ENCODE results near the gene HIPK4.
"Not testable (repeated sequence)": the region's sequence is repeated elsewhere in the genome, so short reads cannot be mapped to it uniquely, and the experiment has no call there.

HIPK4 gene

DNA sequence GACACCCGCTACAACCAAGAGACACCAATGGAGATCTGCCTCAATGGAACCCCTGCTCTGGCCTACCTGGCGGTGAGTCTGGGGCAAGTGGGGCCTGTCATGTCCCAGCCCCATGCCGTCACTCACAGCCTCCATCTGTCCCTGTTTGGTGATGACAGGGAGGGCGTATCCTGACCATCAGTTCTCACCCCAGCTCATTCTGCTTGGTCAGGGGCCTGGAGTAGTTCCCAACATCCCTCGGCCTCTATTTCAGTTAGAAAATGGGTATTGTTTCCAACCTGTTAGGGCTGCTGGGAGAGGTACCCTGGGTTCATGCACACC lies 18.2 kb downstream of the HIPK4 start:
- Mint-ChIP-seq H3K27me3 (no peaks in the 10 kb centered on the region), H3K36me3 (ENCODE audit: low read depth) (peaks cover 96% of the 10 kb centered on the region), H3K4me1 (ENCODE audit: low read depth) (peaks cover 64% of the 10 kb centered on the region), H3K27ac (no peak overlapping the region), H3K4me3 (no peak overlapping the region), H3K9me3 (no peaks in the 10 kb centered on the region)
- intact Hi-C loops (cut with micrococcal nuclease): no loop called here

DNA sequence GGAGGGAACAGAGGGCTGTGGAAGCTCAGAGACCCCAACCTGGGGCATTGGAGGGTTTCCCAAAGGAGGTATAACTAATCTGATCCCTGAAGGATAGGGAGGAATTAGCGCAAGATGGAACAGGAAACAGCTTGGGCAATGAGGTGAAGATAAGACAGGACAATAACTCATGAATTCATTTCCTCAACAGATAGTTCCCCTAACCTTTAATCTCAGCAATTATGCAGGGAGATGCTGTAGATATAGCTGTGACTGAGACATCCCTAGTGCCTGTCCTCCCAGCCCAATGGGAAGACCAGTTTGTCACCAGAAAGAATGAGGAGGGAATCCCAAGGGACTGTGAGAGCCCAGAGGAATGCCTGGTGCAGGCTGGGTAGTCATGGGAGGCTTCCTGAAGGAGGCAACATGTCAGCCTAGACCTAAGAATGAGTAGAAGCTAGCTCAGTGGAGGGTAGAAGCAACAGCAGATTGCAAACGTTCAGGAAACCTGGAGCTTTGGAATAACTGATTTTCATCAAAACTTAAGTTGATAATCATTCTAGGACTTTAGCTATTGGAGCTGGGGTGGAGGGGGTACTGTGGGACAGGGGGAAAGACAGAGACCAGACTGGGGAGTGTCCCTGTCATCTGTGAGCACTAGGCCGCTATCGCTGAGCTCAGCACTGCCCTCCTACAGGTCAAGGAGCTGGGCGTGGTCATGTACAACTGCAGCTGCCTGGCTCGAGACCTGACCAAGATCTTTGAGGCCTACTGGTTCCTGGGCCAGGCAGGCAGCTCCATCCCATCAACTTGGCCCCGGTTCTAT lies 18.8 kb downstream of the HIPK4 start:
- H3K27me3 Mint-ChIP-seq: no peaks in the 10 kb centered on the region
- intact Hi-C loops (cut with micrococcal nuclease): no loop called here
- H3K9me3 Mint-ChIP-seq: no peaks in the 10 kb centered on the region
- H3K36me3 Mint-ChIP-seq (ENCODE audit: low read depth): peaks cover 97% of the 10 kb centered on the region
- peaks cover 64% of the 10 kb centered on the region for H3K4me1 Mint-ChIP-seq (ENCODE audit: low read depth)
- no peak overlapping the region for H3K4me3 Mint-ChIP-seq
- no peak overlapping the region for H3K27ac Mint-ChIP-seq

DNA sequence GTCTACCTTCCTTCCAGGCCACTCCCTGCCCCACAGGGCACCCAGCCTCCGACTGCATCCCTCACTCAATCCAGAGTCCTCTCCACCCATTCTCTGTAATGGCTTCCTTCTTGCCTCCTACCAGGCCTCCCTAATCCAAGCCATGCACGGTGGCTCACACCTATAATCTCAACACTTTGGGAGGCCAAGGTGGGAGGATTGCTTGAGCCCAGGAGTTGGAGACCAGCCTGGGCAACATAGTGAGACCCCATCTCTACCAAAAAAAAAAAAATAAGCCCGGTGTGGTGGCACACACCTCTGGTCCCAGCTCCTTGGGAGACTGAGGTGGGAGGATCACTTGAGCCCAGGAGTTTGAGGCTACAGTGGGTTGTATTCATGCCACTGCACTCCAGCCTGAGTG lies 19.7 kb downstream of the HIPK4 start:
- peaks cover 67% of the 10 kb centered on the region for H3K4me1 Mint-ChIP-seq (ENCODE audit: low read depth)
- not testable (repeated sequence) for H3K27ac Mint-ChIP-seq, H3K9me3 Mint-ChIP-seq

DNA sequence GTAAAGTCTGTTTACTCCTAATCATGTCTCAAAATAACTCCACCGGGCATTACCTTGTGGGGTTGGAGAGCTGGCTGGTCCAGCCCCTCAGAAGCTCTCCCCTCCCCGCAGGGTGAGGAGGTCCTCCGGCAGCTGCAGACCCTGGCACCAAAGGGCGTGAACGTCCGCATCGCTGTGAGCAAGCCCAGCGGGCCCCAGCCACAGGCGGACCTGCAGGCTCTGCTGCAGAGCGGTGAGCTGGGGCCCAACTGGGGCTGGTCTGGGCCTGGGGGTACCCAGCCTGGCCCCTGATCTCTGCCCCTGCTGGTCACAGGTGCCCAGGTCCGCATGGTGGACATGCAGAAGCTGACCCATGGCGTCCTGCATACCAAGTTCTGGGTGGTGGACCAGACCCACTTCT lies 20.2 kb downstream of the HIPK4 start:
- H3K27ac Mint-ChIP-seq: no peak overlapping the region
- H3K9me3 Mint-ChIP-seq: no peaks in the 10 kb centered on the region
- intact Hi-C loops (cut with micrococcal nuclease): loop anchor here (5.0 to 10.0 kb wide), 2 partner anchors 62 to 75 kb away; partner anchors contain the start of gene SERTAD3
- peaks cover 71% of the 10 kb centered on the region for H3K4me1 Mint-ChIP-seq (ENCODE audit: low read depth)
- H3K27me3 Mint-ChIP-seq: no peaks in the 10 kb centered on the region
- H3K4me3 Mint-ChIP-seq: no peak overlapping the region
- peaks cover 88% of the 10 kb centered on the region for H3K36me3 Mint-ChIP-seq (ENCODE audit: low read depth)

More for the DNA sequence above, 19.7 kb downstream of the HIPK4 start:
- H3K27me3 Mint-ChIP-seq; H3K4me3 Mint-ChIP-seq; intact Hi-C loops (cut with micrococcal nuclease): not testable (repeated sequence)
- H3K36me3 Mint-ChIP-seq (ENCODE audit: low read depth): peaks cover 92% of the 10 kb centered on the region

DNA sequence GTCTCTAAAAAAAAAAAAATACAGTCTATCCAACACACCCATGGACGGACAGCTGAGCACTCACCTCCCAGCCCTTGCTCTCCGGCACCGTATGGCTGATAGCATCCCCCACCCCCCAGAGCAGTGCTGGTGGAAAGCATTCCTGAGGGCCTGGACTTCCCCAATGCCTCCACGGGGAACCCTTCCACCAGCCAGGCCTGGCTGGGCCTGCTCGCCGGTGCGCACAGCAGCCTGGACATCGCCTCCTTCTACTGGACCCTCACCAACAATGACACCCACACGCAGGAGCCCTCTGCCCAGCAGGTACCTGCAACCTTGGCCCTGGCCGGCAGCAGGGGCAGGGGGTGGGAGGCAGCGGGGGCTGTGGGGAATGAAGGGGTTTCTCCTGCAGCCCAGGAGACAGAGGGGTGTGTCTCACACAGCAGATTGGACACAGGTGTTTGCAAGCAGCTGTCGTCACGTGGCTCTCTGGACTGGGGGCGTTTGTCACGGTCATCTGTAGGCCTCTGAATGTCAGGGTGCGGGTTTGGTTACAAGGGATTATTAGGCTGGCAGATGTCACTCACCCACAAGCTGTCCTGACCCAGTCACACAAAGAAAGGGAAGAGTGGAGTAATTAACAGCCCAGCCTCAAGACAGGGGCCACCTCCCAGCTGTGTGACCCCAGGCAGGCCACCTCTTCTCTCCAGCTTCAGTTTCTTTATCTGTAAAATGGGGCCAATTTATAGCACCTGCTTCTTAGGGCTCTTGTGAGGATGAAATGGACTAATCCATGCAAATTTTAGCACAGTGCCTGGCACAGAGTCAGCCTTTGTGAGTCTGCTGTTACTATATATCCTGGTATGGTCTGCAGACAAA lies 22.2 kb downstream of the HIPK4 start:
- intact Hi-C loops (cut with micrococcal nuclease): loop anchor here (5.0 to 10.0 kb wide), 2 partner anchors 61 to 77 kb away; partner anchors contain the start of gene SERTAD3
- peaks cover 73% of the 10 kb centered on the region for H3K4me1 Mint-ChIP-seq (ENCODE audit: low read depth)
- no peak overlapping the region for H3K27ac Mint-ChIP-seq
- H3K27me3 Mint-ChIP-seq: no peaks in the 10 kb centered on the region
- peaks cover 68% of the 10 kb centered on the region for H3K36me3 Mint-ChIP-seq (ENCODE audit: low read depth)
- H3K9me3 Mint-ChIP-seq: no peaks in the 10 kb centered on the region
- peak overlapping the region; percentile 17 for H3K4me3 Mint-ChIP-seq

DNA sequence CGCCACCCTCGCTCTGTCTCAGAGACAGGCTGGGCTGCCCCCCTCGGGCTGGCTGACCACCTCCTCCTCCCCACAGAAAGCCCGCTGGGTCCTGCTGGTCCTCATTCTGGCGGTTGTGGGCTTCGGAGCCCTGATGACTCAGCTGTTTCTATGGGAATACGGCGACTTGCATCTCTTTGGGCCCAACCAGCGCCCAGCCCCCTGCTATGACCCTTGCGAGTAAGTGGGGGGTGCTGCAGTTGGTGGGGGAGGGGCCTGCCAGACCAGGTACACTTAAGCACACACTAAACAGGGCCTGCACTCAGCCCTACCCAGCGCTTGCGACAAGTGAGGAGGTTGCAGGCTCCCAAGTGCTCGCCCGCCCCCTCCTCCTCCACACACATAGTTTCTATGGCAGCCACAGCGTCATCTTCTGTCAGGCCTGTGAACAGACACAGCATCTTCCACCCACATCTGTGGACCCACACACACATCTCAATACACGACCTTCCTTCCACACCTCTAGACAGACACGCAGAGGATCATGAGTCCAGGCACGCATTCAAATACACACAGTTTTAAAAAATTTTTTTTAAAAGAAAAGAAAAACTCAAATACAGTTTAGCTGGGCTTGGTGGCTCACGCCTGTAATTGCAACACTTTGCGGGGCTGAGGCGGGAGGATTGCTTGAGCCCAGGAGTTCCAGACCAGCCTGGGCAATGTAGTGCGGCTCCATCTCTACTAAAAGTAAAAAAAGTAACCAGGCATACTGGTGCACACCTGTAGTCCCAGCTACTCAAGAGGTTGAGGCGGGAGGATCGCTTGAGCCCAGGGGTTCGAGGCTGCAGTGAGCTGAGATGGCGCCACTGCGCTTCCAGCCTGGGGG lies 23.1 kb downstream of the HIPK4 start:
- Mint-ChIP-seq H3K27ac (peak overlapping the region; percentile 81), H3K27me3 (no peaks in the 10 kb centered on the region), H3K9me3 (no peaks in the 10 kb centered on the region), H3K4me1 (ENCODE audit: low read depth) (peaks cover 77% of the 10 kb centered on the region), H3K36me3 (ENCODE audit: low read depth) (peaks cover 65% of the 10 kb centered on the region), H3K4me3 (peak overlapping the region; percentile 73)
- intact Hi-C loops (cut with micrococcal nuclease): loop anchor here (5.0 to 10.0 kb wide), 2 partner anchors 60 to 78 kb away; partner anchors contain the start of gene SERTAD3

DNA sequence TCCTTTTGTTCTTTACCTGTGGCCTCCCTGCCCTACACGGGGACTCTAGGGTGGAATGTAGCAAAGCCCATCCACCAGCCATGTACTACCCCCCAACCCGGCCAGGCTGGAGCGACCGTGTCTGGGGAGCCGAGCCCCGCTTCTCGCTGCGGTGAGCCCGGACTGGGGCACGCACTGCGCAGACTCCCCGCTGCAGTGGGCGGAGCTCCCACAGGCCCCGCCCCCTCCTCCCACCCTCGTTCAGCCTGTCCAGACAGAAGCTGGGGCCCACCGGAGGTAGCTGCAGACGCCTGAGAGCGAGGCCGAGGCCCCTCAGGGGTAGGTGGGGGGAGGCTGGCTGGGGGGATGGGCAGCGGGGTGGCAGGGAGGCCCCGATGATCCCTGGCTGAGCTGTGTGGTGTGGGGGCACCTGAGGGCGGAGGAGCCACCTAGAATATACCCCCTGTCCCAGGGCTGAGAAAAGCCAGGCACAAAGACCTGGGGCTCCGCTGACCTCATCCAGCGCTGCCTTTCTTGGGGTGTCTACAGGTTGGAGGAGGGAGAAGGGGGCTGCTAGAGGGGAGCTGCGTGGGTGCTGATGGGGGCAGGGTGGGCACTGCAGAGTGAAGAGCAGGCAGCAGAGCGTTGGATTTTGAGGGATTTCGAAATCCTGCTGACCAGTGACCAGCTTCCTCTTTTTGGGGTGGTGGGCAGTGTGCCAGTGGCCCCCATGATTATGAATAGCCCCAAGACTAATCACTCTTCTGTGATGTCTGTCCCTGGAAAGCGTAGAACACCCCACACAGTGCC lies 24.2 kb downstream of the HIPK4 start:
- Mint-ChIP-seq H3K9me3 (no peaks in the 10 kb centered on the region), H3K27ac (peak overlapping the region; percentile 81)
- intact Hi-C loops (cut with micrococcal nuclease): loop anchor here (2.0 to 10.0 kb wide), 3 partner anchors 37 to 79 kb away; partner anchors contain the start of gene SERTAD3

DNA sequence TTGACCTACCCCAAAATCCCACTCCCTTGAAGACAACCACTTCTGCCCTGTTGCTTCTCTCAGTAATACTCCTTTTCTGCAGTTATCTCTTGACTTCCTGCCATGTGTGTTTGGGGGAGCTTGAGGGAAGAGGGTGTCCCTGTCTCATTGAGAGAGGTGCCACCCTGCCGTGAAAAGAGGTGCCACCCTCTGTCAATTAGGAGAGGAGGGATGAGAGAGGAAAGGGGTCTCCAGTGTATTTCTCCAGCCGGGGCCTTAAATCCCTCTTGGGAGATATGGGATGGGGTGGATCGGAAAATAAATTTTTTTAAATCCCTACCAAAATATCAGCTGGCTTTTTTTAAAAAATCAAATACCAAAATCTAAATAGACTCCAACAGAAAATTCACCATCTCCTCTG lies 25.0 kb downstream of the HIPK4 start:
- Mint-ChIP-seq H3K4me1 (ENCODE audit: low read depth) (peaks cover 77% of the 10 kb centered on the region), H3K4me3 (peak overlapping the region; percentile 73), H3K36me3 (ENCODE audit: low read depth) (peaks cover 52% of the 10 kb centered on the region), H3K9me3 (no peaks in the 10 kb centered on the region), H3K27ac (peak overlapping the region; percentile 81), H3K27me3 (no peaks in the 10 kb centered on the region)
- intact Hi-C loops (cut with micrococcal nuclease): loop anchor here (2.0 to 10.0 kb wide), 3 partner anchors 38 to 80 kb away; partner anchors contain the start of gene SERTAD3

More for the DNA sequence above, 24.2 kb downstream of the HIPK4 start:
- Mint-ChIP-seq H3K27me3 (no peaks in the 10 kb centered on the region), H3K36me3 (ENCODE audit: low read depth) (peaks cover 55% of the 10 kb centered on the region), H3K4me3 (peak overlapping the region; percentile 73), H3K4me1 (ENCODE audit: low read depth) (peaks cover 77% of the 10 kb centered on the region)

DNA sequence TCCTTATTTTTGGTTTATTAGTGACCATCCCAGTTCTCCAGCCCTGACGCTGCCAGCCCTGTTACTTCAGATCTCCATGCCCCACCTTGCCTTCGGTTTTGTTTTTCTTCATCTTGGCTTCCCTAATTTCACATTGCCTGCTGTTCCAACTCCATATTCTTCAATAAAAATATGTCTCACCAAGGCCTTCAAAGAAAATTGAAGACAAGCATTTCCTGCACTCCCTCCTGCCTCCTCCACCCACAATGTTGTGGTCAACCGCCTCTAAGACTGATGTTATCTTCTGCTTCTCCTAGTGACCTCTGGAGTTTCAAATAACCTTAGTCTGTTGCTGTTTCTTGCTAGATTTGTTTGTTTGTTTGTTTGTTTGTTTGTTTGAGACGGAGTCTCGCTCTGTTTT lies 26.9 kb downstream of the HIPK4 start:
- Mint-ChIP-seq H3K27me3 (no peaks in the 10 kb centered on the region), H3K36me3 (ENCODE audit: low read depth) (peaks cover 38% of the 10 kb centered on the region), H3K9me3 (no peaks in the 10 kb centered on the region), H3K27ac (peak overlapping the region; percentile 93), H3K4me1 (ENCODE audit: low read depth) (peaks cover 90% of the 10 kb centered on the region), H3K4me3 (peak overlapping the region; percentile 31)
- intact Hi-C loops (cut with micrococcal nuclease): loop anchor here (1.0 to 10.0 kb wide), 2 partner anchors 16 to 82 kb away; partner anchors contain the start of gene SERTAD3

DNA sequence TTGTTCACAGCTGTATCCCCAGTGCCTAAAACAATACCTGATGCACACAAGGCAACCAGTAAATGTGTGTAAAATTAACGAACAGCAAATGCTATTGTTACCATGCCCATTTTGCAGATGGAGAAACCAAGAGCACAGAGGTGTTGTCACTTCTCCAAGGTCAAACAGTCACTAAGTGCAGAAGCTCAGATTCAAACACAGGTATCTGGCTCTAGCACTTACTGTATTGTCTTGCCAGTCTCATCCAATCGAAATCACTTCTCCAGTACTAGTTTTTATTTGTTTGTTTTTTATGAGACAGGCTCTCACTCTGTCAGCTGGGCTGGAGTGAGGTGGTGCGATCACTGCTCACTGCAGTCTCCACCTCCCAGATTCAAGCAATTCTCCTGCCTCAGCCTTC lies 27.8 kb downstream of the HIPK4 start:
- Mint-ChIP-seq H3K27ac (peak overlapping the region; percentile 93), H3K4me1 (ENCODE audit: low read depth) (peaks cover 91% of the 10 kb centered on the region), H3K36me3 (ENCODE audit: low read depth) (peaks cover 29% of the 10 kb centered on the region), H3K27me3 (no peaks in the 10 kb centered on the region), H3K9me3 (no peaks in the 10 kb centered on the region), H3K4me3 (no peak overlapping the region)
- intact Hi-C loops (cut with micrococcal nuclease): loop anchor here (10.0 kb wide), 1 partner anchor 83 kb away; the partner anchor contains the start of gene SERTAD3

DNA sequence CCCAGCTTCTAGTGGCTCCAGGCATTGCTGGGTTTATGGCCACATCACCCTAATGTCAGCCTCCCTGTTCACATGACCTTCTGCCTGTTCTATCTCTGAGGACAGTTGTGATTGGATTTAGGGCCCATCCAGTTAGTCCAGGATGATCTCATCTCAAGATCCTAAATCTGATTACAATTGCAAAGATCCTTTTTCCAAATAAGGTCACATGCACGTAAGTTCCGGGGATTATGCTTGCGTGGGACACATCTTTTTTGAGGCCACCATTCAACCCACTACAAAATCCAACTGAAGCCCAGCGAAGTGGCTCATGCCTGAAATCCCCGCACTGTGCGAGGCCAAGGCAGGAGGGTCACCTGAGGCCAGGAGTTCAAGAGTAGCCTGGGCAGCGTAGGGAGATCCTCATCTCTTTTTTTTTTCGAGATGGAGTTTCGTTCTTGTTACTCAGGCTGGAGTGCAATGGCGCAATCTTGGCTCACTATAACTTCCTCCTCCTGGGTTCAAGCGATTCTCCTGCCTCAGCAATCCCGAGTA lies 29.2 kb downstream of the HIPK4 start:
- H3K27ac Mint-ChIP-seq: peak overlapping the region; percentile 93

DNA sequence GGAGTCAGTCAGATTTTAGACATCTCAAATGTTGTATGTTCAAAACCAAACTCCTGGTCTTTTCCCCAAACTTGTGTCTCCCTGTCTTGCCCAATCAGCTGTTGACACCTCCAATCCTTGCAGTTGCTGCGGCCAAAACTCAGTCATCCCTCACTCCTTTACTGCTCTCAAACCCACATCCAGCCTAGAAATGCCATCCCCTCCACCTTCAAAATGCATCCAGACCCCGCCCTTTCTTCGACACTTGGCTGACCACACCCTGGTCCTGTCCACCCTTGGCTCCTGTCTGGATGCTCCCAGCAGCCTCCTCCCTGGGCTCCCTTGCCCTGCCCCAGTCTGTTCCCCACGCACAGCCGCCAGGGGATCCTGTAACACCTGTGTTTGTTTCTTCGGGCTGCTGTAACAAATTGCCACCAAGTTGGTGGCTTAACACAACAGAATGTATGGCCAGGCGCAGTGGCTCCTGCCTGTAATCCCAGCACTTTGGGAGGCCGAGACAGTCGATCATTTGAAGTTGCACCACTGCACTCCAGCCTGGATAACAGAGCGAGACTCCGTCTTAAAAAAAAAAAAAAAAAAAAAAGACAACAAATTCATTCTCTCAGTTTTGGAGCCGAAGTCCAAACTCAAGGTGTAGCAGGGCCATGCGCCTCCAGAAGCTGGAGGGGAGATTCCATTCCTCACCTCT lies 29.8 kb downstream of the HIPK4 start:
- peaks cover 86% of the 10 kb centered on the region for H3K4me1 Mint-ChIP-seq (ENCODE audit: low read depth)
- H3K27ac Mint-ChIP-seq: peak overlapping the region; percentile 93
- peaks cover 28% of the 10 kb centered on the region for H3K36me3 Mint-ChIP-seq (ENCODE audit: low read depth)
- intact Hi-C loops (cut with micrococcal nuclease): loop anchor here (10.0 kb wide), 1 partner anchor 85 kb away; the partner anchor contains the start of gene SERTAD3
- H3K4me3 Mint-ChIP-seq: peak overlapping the region; percentile 68
- H3K27me3 Mint-ChIP-seq: no peaks in the 10 kb centered on the region
- H3K9me3 Mint-ChIP-seq: no peaks in the 10 kb centered on the region

More for the DNA sequence above, 29.2 kb downstream of the HIPK4 start:
- Mint-ChIP-seq H3K36me3 (ENCODE audit: low read depth) (peaks cover 25% of the 10 kb centered on the region), H3K27me3 (no peaks in the 10 kb centered on the region), H3K9me3 (no peaks in the 10 kb centered on the region), H3K4me1 (ENCODE audit: low read depth) (peaks cover 90% of the 10 kb centered on the region), H3K4me3 (peak overlapping the region; percentile 68)
- intact Hi-C loops (cut with micrococcal nuclease): loop anchor here (10.0 kb wide), 1 partner anchor 84 kb away; the partner anchor contains the start of gene SERTAD3
